ENCODE results near the gene HOXA3.
A peak's percentile ranks its signal among the peaks of the same experiment; 100 is the strongest.

The HOXA3 gene

DNA sequence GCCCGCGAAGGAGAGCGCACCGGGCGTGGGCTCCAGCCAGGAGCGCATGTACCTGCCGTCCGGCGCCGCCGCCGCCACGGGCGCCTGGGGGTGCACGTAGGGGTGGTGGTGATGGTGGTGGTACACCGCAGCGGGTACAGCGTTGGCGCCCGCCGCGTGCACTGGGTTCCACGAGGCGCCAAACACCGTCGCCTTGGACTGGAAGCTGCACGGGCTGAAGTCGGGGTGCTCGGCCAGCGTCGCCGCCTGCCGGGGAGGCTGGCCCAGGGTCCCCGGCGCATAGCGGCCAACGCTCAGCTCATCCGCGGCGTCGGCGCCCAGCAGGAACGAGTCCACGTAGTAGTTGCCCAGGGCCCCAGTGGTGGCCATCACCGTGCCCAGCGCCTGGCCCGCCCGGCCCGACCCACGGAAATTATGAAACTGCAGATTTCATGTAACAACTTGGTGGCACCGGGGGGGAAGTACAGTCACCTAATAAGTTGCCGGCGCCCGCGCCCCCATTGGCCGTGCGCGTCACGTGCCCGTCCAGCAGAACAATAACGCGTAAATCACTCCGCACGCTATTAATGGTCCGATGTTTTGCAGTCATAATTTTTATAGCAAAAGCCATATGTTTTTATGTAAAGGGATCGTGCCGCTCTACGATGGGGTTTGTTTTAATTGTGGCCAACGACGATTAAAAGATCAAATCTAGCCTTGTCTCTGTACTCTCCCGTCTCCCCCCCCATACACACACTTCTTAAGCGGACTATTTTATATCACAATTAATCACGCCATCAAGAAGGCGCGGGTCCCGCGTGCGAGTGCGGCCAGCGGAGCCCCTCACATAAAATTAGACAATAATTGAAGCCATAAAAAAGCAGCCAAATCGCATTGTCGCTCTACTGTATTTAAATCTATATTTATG is 13.0 kb upstream of the HOXA3 start, which contains the start of gene HOXA9:
HOXA9 (minus strand) TSS at position 449 of the 907 bp plus-strand sequence; CDS start at position 369, 80 bp downstream.
- DNase-seq, result peak in 1 of 2 experiments; percentile 15

DNA sequence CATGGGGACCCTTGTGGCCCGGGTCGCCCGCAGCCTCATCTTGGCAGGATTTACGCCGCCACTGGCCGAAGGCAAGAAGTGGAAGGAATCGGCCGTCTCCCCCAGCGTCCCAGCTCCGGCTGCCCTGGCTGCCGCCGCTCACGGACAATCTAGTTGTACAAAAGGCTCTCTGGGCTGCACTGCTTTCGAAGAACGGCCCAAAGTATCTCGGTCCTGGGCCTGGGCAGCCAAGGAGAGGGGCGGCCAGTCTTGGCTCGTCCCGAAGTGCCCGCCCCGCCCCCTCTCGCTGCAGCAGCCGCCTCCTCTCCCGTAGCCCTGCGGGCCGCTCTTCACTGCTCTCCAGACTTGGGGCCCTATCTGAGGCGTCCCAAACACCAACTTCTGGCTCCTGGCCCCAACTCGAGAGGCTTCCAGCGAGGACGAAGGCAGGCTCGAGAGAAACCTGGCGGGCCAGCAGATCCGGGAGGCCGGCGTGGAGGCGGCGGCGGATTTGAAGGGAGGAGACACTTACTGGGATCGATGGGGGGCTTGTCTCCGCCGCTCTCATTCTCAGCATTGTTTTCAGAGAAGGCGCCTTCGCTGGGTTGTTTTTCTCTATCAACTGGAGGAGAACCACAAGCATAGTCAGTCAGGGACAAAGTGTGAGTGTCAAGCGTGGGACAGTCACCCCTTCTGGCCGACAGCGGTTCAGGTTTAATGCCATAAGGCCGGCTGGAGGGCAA is 12.1 kb upstream of the HOXA3 start:
- DNase-seq, result no peak

DNA sequence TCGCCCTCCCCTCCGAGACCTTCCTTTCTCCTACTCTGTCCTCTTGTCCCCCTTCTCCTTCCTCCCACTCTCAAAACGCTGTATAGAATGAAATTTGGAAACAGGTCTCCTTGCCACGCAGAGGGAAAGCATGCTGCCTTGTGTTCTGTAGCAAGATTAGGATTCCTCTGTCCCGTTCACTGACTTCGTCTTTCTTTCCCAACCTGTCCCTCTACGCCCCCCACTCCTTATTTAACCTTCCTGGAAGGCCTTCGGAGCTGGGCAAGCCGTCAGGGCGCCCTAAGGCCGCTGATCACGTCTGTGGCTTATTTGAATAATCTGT is 11.6 kb upstream of the HOXA3 start:
- DNase-seq, result no peak

DNA sequence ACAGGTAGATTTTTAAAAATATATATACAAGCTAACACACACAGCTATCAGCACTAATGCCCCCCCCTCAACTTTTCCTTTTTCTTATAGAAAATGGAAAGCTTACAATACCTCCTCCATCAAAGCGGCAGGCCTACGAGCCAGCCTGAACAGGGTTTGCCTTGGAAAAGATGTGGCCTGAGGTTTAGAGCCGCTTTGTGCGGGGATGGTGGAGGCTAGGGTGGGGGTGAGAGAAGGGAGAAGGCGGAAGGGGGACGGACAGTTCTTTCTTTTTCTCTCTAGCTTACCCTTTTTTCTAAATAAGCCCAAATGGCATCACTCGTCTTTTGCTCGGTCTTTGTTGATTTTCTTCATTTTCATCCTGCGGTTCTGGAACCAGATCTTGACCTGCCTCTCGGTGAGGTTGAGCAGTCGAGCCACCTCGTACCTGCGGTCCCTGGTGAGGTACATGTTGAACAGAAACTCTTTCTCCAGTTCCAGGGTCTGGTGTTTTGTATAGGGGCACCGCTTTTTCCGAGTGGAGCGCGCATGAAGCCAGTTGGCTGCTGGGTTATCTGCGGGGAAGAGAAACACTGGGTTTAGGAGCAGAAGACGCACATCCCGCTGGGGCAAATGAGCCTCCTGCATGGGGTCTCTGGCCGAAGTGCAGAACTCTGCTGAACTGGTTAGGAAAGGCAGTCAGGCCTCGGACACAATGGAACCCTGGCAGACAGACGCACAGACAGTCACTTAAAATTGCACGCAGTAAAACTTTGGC is 11.1 kb upstream of the HOXA3 start:
- no peak for DNase-seq

DNA sequence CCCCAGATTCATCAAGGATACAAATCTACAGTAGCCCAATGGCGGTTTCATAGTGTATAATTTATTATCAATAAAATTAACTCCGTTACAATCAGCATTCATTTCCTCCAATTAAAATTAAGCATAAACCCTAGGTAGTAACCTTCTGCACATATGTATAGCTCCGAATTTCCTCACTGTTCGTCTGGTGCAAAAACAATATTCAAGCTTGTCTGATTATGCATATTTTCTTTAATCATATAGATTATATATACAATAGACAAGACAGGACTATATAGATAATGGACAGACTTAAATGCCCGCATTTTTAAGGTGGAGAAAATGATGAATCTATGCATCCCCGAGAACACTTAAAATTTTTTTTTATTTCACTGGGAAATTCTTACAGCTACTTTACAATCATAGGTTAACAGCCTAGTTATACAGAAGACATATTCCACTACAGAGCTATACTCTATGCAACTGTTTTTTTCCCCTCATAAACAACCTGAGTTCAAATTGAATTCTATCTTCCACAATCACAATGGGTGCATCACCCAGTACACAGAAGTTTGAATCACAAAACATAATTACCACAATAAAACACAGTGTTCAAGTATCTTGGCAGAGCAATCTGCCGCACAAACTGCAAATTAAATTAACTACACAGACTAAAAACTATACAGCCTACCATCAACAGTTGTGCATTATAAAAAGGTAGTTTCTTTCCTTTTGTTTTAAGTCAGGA is 10.3 kb upstream of the HOXA3 start:
- no peak for DNase-seq

DNA sequence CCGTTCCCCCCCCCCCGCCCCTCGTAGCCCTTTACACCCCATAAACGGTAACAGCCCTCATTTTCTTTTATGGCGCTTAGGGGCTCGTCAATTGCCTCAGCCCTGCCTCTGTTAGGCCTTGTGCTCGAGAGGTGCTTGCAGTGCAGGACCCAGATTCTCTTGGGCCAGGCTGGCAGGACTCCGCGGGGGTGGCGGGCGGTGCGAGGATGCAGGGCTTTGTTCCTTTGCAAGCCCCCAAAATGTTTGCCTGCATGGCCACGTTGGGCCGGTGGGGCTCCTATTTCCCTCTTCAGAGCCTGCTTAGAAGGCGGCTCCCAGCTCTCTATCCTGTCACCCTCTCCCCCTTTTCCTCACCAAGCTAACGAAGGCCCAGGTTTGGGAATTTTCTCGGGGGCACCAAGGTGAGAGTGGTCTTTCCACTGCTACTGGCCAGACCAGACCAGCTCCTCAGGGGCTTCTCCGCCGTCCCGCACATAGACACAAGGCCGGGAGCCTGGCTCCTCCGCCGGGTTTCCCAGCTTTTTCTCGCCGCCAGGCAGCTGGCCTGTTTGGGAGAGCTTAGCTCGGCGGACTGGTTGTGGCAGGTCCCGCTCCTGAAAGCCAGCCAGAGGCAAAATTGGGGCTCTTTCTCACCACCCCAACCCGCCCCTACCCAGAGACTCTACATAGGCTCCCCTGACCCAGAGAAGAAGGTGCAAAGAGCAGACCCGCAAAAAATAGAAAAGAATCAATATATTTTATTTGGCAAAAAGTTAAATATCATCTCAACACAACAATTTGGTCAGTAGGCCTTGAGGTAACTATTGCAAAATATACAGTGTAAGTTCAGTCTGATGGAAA is 9.6 kb upstream of the HOXA3 start:
- no peak for DNase-seq

DNA sequence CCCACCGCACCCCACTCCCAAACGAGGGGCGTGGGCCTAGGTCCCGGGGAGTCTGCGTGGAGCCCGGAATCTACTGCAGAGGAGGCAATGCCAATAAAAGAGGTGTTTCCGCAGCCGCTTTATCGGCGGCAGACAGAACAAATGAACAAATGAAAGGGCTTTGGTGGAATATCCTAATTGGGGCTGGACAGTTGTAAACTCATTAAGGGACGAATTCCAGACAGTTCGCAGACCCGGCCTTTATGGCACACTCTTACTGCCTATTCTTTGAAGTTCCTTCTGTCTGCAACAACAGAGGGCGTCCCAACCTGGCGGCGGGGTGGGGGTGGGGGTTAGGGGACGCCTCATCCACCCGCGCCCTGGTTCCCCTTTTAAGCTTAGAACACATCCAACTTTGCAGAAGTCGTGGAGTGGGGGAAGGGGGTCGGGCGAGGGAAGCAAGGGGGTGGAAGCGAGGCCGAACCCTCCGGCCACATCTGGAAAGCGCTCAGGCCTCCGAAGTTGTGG is 8.9 kb upstream of the HOXA3 start:
- no peak for DNase-seq

DNA sequence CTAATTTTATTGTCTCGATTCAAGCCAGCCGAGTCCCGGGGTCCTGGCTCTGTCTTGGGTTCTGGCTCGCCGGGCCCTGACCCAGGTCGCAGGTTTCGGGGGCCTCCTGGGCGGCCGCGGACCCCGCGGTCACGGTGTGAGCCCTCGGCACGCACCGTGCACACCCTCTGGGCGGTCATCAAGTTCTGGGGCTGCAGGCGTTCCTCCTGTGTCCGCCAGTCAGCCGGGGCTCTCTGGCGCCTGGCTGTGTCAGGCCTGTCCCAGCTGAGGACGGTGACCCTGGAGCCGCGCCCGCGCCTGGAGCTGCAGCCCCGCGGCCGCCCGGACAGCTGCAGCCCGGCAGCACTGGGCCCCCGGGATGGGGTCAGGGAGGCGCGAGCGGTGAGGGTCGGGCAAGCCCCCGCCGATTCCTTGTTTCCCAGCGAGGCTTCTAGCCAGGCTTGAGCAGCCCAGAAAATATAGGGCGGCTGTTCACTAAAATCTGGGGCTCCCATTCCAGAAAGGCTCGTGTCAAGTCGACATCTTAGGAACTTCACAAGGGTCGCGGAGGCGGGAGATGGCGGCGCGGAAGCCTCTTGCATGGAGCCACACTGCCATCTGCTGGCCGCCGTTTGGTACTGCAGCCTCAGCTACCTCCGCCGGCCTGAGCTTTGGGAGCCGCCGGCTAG is 8.3 kb upstream of the HOXA3 start:
- DNase-seq, result peak; percentile 88

DNA sequence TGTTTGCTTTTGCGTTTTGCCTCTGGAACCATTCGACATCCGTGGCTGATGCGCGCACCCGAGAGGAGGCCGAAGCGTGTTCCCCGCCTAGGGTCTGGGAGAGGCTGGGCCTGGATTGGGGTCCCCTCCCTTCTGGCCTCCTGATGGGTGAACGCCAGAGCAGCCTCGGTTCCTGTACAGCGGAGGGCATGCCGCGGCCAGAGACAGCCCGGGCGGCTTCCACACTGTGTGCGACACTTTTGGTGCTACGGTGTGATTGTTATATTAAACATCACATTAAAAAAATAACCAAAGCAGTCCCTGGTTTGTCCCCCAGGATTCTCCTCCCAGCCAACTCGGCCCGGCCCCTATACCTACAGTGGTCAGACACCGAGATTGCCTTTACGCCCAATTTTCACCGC is 7.8 kb upstream of the HOXA3 start:
- DNase-seq, result no peak

DNA sequence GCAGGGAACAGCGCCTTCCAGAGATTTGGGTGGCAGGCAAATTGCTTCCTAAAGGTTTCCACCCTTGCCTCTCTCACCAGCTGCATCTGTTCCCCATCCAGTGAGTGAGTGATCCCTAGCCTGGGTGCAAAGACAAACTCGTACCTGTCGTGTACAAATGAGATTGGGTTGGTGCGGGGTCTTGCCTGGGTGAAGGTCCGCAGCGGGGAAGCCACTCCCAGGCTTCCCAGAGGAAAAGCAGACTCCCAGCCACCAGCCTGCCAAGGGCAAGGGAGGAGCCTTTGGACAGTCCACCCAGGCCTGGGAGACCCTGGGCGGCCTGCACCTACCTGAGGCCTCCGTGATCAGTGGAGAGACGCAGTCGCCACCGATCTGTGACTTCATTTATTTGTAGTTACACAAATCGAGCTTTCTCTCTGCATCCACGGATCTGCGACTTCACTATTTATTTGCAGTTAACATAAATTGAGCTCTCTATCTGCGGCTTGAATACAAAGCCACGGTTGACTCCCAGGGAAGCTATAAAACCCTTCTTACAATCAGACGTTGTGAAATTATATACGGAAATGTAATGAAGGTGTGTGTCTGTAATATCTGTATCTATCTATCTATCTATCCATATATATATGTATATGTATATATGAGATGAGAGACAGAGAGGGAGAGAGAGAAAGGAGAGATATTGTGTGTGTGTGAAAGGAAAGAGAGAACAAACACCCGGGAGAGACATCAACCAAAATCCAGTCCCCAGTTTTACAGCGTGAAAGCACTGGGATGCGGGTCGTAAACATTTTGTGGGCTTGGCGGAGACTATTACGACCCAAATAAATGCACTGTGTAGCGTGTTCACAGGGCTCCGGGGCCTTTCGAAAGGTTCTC is 7.1 kb upstream of the HOXA3 start:
- DNase-seq, result no peak

DNA sequence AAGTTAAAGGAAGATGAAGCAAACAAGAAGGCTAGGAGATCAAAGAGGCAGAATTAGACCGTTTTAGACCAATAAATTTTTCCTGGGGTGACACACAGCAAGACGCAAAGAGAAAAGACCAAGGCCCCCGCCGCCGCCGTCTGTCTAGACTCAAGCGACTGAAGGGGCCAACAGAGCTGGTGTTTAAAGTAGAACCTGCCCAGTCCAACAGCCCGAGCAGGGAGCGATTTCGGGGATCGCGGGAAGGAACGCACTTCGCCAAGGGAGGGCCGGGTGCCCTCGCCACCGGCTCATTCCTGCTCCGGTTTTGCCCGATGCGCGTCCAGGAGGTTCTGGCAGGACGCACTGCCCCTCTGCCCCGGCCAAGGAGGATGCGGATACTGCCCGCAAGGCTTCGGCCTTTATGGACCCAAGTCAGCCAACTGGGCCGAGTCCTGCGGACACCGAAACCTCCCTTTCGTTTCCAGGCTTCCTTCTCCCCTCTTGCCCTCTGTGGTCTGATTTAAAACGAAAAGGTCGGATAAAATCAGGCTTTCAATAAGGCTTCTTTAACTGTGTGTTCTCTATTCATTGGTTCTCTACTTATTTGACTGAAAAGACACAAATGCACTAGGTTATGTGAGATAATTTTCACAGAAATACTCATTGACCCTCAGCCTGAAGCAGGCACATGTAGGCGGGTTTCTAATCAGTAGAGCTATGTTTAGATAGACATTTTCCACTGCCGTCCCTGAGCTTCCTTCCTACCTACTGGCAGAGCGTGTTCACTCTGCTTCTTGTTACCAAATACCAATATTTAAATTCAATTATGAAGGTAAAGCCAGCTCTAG is 6.3 kb upstream of the HOXA3 start:
- DNase-seq, result no peak

DNA sequence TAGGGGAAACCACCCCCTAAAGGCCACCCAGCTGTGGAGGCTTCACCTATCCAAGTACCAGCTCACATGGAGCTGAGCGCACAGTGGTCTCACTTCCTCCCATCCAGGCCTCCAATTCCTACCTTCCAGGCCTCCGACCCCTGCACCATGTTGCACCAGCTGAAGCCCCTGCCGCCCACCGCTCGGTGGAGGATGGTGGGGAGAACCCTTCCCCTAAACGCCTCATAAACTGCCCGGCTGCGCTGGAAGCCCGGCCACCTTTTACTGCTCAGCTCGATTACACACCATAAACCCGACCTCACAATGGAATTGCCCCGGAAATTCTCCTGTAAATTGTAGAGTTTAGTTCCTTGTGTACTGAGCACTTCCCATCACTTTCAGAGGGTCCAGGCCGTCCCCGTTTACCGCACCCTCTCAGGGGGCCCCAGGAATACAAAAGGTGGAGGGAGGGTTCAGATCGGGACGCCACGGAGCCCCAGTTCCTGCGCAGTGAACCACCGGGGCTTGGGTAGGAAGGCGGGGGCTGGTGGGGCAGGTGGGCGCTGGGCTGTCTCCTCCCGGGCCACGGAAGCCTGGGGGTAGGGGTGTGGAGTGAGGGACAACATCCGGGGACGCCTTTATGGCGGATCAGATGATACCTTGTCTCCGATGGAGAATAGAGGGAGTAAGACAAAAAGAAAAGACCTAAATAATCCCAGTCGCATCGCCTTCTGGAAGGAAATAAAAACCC is 5.5 kb upstream of the HOXA3 start:
- DNase-seq, result no peak

DNA sequence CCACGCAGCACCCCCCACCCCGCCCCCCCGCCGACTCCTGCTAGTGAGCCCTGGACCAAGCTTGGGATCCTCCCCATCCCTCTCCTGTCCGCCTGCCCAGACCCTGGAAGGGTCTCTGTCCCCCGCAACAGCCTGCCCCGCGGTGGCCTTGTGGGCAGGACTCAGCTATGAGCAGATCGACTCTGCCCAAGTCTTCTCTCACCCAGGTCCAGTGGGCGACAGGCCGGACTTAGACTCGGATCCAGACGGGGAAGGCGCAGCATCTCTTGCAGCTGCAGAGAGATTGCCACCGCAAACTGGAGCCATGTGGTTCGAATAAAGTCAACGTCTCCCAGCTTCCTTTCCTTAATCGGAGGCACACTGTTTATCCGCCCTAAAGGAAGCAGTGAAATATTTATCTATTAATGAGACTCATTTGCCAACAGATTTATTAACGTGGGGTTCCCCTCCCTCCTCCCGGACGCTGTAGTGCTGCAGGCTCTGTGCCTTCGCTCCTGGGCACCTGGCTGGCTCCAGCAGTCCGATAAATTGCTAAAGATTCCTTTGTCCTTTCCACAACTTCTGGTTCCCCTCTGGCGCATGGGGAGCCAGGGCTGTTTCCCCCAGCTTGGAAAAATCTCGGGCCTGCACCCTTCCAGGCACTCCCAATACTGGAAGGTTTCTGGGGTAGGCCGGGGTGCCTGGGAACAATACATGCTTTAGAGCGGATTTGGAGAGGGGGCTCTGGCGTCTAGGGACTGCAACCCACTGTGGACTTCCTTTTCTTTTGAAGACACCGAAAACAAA is 4.7 kb upstream of the HOXA3 start:
- no peak for DNase-seq

DNA sequence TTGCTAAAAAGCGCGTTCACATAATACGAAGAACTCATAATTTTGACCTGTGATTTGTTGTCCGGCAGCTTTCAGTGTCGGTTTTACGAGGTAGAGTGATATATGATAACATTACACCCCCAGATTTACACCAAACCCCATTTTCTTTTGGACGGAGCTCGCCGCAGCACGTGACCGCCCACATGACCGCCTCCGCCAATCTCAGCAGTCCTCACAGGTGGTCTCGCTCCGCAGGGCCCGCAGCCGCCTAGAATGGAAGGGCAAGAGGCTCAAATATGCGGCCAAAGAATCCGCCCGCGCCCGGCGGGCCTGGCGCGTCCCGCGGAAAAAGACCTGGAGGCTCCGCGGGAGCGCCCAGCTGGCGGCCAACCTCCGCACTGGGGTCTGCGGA is 4.1 kb upstream of the HOXA3 start, which contains the start of gene HOXA7:
HOXA7 (minus strand) TSS at position 168 of the 391 bp plus-strand sequence; CDS start at position 38, 130 bp downstream.
- DNase-seq, result no peak

DNA sequence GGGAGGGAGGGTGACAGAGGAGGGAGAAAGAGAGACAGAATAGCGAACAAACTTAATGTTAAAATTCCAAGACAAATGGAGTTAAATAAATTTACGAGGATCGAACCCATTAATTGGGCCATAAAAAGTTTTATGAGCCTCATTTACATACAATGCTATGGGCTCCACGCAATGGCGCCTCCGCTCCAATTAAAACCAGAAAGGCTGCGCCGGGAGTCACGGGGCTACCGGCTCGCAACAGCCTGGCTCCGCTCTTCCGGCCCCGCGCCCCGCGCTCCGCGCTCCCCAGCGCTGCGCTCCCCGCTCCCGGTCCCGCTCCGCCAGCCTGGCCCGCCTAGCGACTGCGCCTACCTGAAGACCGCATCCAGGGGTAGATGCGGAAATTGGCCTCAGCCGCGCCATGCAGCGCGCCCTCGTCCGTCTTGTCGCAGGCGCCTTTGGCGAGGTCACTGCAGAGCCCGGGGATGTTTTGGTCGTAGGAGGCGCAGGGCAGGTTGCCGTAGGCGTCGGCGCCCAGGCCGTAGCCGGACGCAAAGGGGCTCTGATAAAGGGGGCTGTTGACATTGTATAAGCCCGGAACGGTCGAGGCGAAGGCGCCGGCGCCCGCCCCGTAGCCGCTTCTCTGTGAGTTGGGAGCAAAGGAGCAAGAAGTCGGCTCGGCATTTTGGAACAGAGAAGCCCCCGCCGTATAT is 3.6 kb upstream of the HOXA3 start:
- DNase-seq, result no peak
